ENCODE data around the gene HSPB1.

GRCh38 chr7:76294344-76295024 is 8.0 kb upstream of the HSPB1 start:
- TF ChIP-seq CTCF (IDR thresholded peaks at IDR 0.05; ENCODE audit: low read depth, low read length), result no peak
- no peak for TF ChIP-seq EZH2phosphoT487 (IDR thresholded peaks at IDR 0.05; ENCODE audit: low read depth)
